ENCODE measurements around the gene ZNF710.

GRCh38 chr15:90083954-90084607 lies 83.0 kb downstream of the ZNF710 start:
- TF ChIP-seq CTCF (IDR thresholded peaks at IDR 0.05): no peak
- no peak for TF ChIP-seq POLR2A (IDR thresholded peaks at IDR 0.05)

Data from adrenal gland (tissue), 5 donors.